Measurements from ENCODE around the gene OR10G8. TPM values are rescaled to one million over a fixed set of nuclear protein-coding genes. Genes with fewer than 3 reads are reported as not detected.

The OR10G8 gene
- polyA plus RNA-seq, 4 donors: not detected

GRCh38 chr11:124077266-124077665 lies 50.7 kb downstream of the OR10G8 start:
- no peak for DNase-seq (ENCODE audit: low read depth in 4 of 4, low spot score in 3 of 4)

- DNase-seq (ENCODE audit: low read depth in 4 of 4, low spot score in 3 of 4): no peak
Observed at GRCh38 chr11:124078591-124078990, 52.0 kb downstream of the OR10G8 start.

- no peak for DNase-seq (ENCODE audit: low read depth in 4 of 4, low spot score in 3 of 4)
Observed at GRCh38 chr11:124079631-124080326, 53.2 kb downstream of the OR10G8 start.

Other genes with a start within 250 kb of the OR10G8 start
- not detected for gene OR6M1, start 220.4 kb upstream of the OR10G8 start, polyA plus RNA-seq (ENCODE audit: insufficient read length in 4 of 4)
- not detected for gene TMEM225, start 141.1 kb upstream of the OR10G8 start, polyA plus RNA-seq (ENCODE audit: insufficient read length in 4 of 4)
- under 1 TPM in 1 of 4 donors, not detected in 3; 0.01 TPM for gene OR8D4, start 124.6 kb upstream of the OR10G8 start, polyA plus RNA-seq (ENCODE audit: insufficient read length in 4 of 4)
- not detected for gene OR4D5, start 87.2 kb upstream of the OR10G8 start, polyA plus RNA-seq (ENCODE audit: insufficient read length in 4 of 4)
- not detected for gene OR6T1, start 83.0 kb upstream of the OR10G8 start, polyA plus RNA-seq (ENCODE audit: insufficient read length in 4 of 4)
- gene OR10S1, start 49.0 kb upstream of the OR10G8 start, polyA plus RNA-seq (ENCODE audit: insufficient read length in 4 of 4): not detected
- not detected for gene OR10G6, start 31.6 kb upstream of the OR10G8 start, polyA plus RNA-seq (ENCODE audit: insufficient read length in 4 of 4)
- not detected for gene OR10G4, start 13.8 kb upstream of the OR10G8 start, polyA plus RNA-seq (ENCODE audit: insufficient read length in 4 of 4)
- not detected for gene OR10G9, start 3.8 kb upstream of the OR10G8 start, polyA plus RNA-seq (ENCODE audit: insufficient read length in 4 of 4)
- not detected for gene OR10G7, start 14.5 kb downstream of the OR10G8 start, polyA plus RNA-seq (ENCODE audit: insufficient read length in 4 of 4)
- gene VWA5A, start 88.7 kb downstream of the OR10G8 start, polyA plus RNA-seq (ENCODE audit: insufficient read length in 4 of 4): 10 to 100 TPM; 12.8 to 16.8 (median 15.9) TPM
- gene OR10D3, start 156.5 kb downstream of the OR10G8 start, polyA plus RNA-seq (ENCODE audit: insufficient read length in 4 of 4): not detected
- gene OR8G1, start 214.3 kb downstream of the OR10G8 start, polyA plus RNA-seq (ENCODE audit: insufficient read length in 4 of 4): not detected
- gene OR8G5, start 229.6 kb downstream of the OR10G8 start, polyA plus RNA-seq (ENCODE audit: insufficient read length in 4 of 4): not detected

Data from right renal pelvis (tissue), 4 donors.